CD4-positive, alpha-beta T cell (primary cell): Measurements from ENCODE around the gene CUTC. TPM values are rescaled to one million over a fixed set of nuclear protein-coding genes. Genes with fewer than 3 reads are reported as not detected.
A peak's percentile ranks its signal among the peaks of the same experiment; 100 is the strongest.

Source experiments
- ATAC-seq: fragments of 200-7000 bp; cut with Tn5 transposase; one replicate; pipeline ENCODE4 v1.10.0; 2022; ENCODE audit warnings: mild to moderate bottlenecking; ENCODE audit not compliant: poor library complexity
- CTCF ChIA-PET: fragments of 350-600 bp; sonication (Branson Sonifier 250); formaldehyde crosslinking; loops from one replicate; lab custom pipeline; 2021; ENCODE audit warnings: antibody characterized with exemption, inconsistent platforms; lab: Charles Lee
- POLR2A ChIA-PET: fragments of 350-600 bp; sonication (Branson Sonifier 250); formaldehyde crosslinking; loops from one replicate; lab custom pipeline; 2021; ENCODE audit warnings: antibody characterized with exemption, inconsistent platforms; lab: Charles Lee
- DNase-seq, 14 experiments: peaks; one replicate each; pipeline ENCODE4 v3.0.0-alpha.2; 2013 to 2020; ENCODE audit warnings: mixed read lengths in 2 of 14
- H3K27ac ChIP-seq, 2 donors: one replicate each; pipeline versions ENCODE4 v1.5.1 to v1.7.0; 2013; ENCODE audit warnings: low read length in 2 of 2, low read depth in 1 of 2, mild to moderate bottlenecking in 1 of 2
- H3K27me3 ChIP-seq, 2 experiments: 1 replicate in 1 of 2; 2 replicates in 1 of 2; pipeline versions ENCODE4 v1.6.1 to v1.7.0; 2013; ENCODE audit warnings: low read length in 2 of 2, control low read depth in 1 of 2, mild to moderate bottlenecking in 1 of 2, moderate library complexity in 1 of 2; ENCODE audit not compliant: insufficient read depth in 2 of 2, control insufficient read depth in 1 of 2
- H3K36me3 ChIP-seq: one replicate; pipeline ENCODE4 v1.6.1; 2013; ENCODE audit warnings: low read length, control low read depth; ENCODE audit not compliant: insufficient read depth
- H3K4me1 ChIP-seq: one replicate; pipeline ENCODE4 v1.6.1; 2013; ENCODE audit warnings: low read length, control low read depth; ENCODE audit not compliant: insufficient read depth
- H3K4me3 ChIP-seq: one replicate; pipeline ENCODE4 v1.5.1; 2013; ENCODE audit warnings: mild to moderate bottlenecking, low read length, moderate library complexity
- H3K9me3 ChIP-seq, 2 experiments: 1 replicate in 1 of 2; 2 replicates in 1 of 2; pipeline versions ENCODE4 v1.6.1 to v1.7.0; 2013; ENCODE audit warnings: low read length in 2 of 2, mild to moderate bottlenecking in 2 of 2, control low read depth in 1 of 2, moderate library complexity in 1 of 2; ENCODE audit not compliant: control insufficient read depth in 1 of 2, insufficient read depth in 1 of 2
- H3K27ac Mint-ChIP-seq: one replicate; pipeline ENCODE4 v1.8.0; 2020; ENCODE audit warnings: mixed read lengths
- H3K27me3 Mint-ChIP-seq: one replicate; pipeline ENCODE4 v1.8.0; 2021; ENCODE audit warnings: mixed read lengths
- H3K36me3 Mint-ChIP-seq: one replicate; pipeline ENCODE4 v1.8.0; 2021; ENCODE audit warnings: low read depth, mixed read lengths
- H3K4me1 Mint-ChIP-seq: one replicate; pipeline ENCODE4 v1.8.0; 2021; ENCODE audit warnings: low read depth, mixed read lengths
- H3K4me3 Mint-ChIP-seq: one replicate; pipeline ENCODE4 v1.8.0; 2020; ENCODE audit warnings: mild to moderate bottlenecking, mixed read lengths
- H3K9me3 Mint-ChIP-seq: one replicate; pipeline ENCODE4 v1.8.0; 2020; ENCODE audit warnings: mixed read lengths
- intact Hi-C, 2 experiments: fragments of 100-400 bp; cut with DNase I in 1 of 2; cut with micrococcal nuclease in 1 of 2; formaldehyde crosslinking; loops; one replicate each; pipeline versions ENCODE4 v1.15.1 to v1.9.0; 2023 to 2025; cut with DNase I, micrococcal nuclease
- total RNA-seq, 174 experiments: library from RNA in 2 of 174; stranded (reverse) in 2 of 174; gene quantifications; one replicate each; pipeline ENCODE4 v1.2.3 and lab custom pipeline; 2021 to 2026
- TF ChIP-seq, protein P1 (sequence below): fragments of 200-600 bp; IDR thresholded peaks from one replicate; pipeline ENCODE4 v1.8.0; 2022; ENCODE audit warnings: antibody characterized with exemption, mild to moderate bottlenecking

CUTC gene
- total RNA-seq, 2 experiments from 2014 or later, result 14.1 to 16.0 TPM

DNA sequence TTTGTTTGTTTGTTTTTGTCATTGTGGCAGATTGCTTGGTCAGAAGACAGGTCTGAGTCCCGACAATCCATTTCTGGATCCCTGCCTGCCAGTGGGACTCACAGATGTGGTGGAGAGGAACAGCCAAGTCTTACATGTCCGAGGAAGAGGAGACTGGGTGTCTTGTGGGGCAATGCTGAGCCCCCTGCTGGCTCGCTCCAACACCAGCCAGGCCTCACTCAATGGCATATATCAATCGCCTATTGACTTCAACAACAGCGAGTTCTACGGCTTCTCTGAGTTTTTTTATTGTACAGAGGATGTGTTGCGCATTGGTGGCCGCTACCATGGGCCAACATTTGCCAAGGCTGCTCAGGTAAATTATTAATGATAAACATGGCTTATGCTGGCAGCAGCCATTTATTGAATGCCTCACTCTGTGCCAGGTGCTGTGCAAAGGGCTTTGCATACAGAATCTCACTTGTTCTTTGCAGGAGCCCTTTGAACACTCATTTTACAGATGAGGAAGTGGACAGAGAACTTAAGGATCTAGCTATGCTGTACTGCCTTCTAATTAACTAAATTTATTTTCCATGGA is 33.4 kb upstream of the CUTC start:
- Histone ChIP-seq H3K4me3 (no peak overlapping the region), H3K27ac (no peak overlapping the region), H3K9me3 (no peaks in the 10 kb centered on the region), H3K4me1 (no peaks in the 10 kb centered on the region), H3K36me3 (peaks cover 39% of the 10 kb centered on the region), H3K27me3 (no peaks in the 10 kb centered on the region)
- TF ChIP-seq, protein P1, sequence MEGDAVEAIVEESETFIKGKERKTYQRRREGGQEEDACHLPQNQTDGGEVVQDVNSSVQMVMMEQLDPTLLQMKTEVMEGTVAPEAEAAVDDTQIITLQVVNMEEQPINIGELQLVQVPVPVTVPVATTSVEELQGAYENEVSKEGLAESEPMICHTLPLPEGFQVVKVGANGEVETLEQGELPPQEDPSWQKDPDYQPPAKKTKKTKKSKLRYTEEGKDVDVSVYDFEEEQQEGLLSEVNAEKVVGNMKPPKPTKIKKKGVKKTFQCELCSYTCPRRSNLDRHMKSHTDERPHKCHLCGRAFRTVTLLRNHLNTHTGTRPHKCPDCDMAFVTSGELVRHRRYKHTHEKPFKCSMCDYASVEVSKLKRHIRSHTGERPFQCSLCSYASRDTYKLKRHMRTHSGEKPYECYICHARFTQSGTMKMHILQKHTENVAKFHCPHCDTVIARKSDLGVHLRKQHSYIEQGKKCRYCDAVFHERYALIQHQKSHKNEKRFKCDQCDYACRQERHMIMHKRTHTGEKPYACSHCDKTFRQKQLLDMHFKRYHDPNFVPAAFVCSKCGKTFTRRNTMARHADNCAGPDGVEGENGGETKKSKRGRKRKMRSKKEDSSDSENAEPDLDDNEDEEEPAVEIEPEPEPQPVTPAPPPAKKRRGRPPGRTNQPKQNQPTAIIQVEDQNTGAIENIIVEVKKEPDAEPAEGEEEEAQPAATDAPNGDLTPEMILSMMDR, result peak; percentile 15
- intact Hi-C loops, result loop anchor here in 1 of 2 experiments (5.0 kb wide), 1 partner anchor 136 kb away; no protein-coding TSS in a partner anchor
- H3K9me3 Mint-ChIP-seq, result no peaks in the 10 kb centered on the region
- no peaks in the 10 kb centered on the region for H3K27me3 Mint-ChIP-seq
- no peak overlapping the region for H3K4me3 Mint-ChIP-seq
- ChIA-PET POLR2A (no interaction called here), CTCF (no interaction called here)
- DNase-seq, result peak in 2 of 14 experiments; percentile 3 to 8
- no peaks in the 10 kb centered on the region for H3K4me1 Mint-ChIP-seq
- H3K27ac Mint-ChIP-seq, result no peak overlapping the region
- peaks cover 74% of the 10 kb centered on the region for H3K36me3 Mint-ChIP-seq
- ATAC-seq, result no peak

DNA sequence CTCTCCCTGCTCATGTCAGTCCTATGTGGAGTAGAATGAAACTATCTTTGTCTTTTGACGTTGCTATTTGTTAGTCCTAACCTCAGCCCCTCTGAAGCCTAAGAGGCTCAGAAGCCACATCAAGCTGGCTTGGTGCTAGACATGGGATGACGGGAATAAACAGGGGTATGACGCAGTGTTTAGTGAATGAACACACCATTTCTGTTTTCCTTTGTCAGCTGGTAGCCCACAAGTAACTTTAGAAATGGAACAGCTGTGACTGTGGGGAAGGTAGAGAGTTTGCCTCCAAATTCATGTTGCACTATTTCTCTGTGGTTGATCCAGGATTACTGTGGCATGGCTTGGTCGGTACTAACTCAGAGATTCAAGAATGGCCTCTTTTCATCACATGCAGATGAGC is 31.4 kb upstream of the CUTC start:
- ATAC-seq (no peak), DNase-seq (no peak)
- no peak overlapping the region for H3K27ac ChIP-seq
- ChIA-PET POLR2A (no interaction called here), CTCF (no interaction called here)
- H3K4me3 ChIP-seq, result no peak overlapping the region
- intact Hi-C loops, result no loop called here
- no peaks in the 10 kb centered on the region for H3K27me3 ChIP-seq
- no peaks in the 10 kb centered on the region for H3K9me3 ChIP-seq
- no peak overlapping the region for H3K4me3 Mint-ChIP-seq
- TF ChIP-seq, protein P1, result no peak
- H3K36me3 Mint-ChIP-seq, result peaks cover 85% of the 10 kb centered on the region
- no peaks in the 10 kb centered on the region for H3K4me1 Mint-ChIP-seq
- H3K27ac Mint-ChIP-seq, result no peak overlapping the region
- no peaks in the 10 kb centered on the region for H3K9me3 Mint-ChIP-seq
- H3K27me3 Mint-ChIP-seq, result no peaks in the 10 kb centered on the region
- H3K4me1 ChIP-seq, result no peaks in the 10 kb centered on the region
- peaks cover 48% of the 10 kb centered on the region for H3K36me3 ChIP-seq

DNA sequence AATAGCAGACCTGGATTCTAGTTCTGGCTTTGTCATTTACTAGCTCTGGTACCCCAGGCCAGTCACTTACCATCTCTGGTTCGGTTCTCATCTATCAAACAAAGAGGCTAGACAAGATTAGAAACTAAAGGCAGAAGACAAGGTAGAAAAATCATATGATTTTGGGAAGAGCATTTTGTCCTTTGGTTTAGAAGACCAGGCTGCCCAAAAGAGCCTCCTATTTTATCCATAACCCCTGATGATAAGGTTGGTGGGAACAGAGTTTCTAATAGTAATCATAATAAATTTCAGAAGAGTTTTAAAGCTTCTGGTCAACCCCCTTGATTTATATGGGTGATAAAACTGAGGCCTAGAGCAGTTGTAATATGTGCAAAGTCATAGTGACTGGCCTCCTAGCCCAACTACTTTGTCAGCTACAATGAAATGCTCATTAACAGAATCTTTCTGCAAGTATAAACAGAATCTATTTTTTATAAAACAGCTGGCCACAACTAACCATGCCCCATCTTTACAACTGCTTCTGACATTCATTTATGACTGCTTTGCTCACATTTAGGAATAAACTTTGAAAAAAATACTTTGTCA is 23.5 kb upstream of the CUTC start:
- H3K4me3 Mint-ChIP-seq, result no peak overlapping the region
- Histone ChIP-seq H3K9me3 (no peaks in the 10 kb centered on the region), H3K4me3 (no peak overlapping the region), H3K36me3 (peaks cover 38% of the 10 kb centered on the region), H3K27me3 (no peaks in the 10 kb centered on the region), H3K4me1 (no peaks in the 10 kb centered on the region), H3K27ac (no peak overlapping the region)
- no peaks in the 10 kb centered on the region for H3K9me3 Mint-ChIP-seq
- no peaks in the 10 kb centered on the region for H3K4me1 Mint-ChIP-seq
- DNase-seq (no peak), ATAC-seq (no peak)
- H3K36me3 Mint-ChIP-seq, result peaks cover 63% of the 10 kb centered on the region
- CTCF ChIA-PET, result interaction anchor here (0.7 kb wide), 1 partner anchor 316 kb away, joined by 3 read pairs; no protein-coding TSS in a partner anchor
- POLR2A ChIA-PET, result no interaction called here
- intact Hi-C loops, result no loop called here
- no peak overlapping the region for H3K27ac Mint-ChIP-seq
- no peaks in the 10 kb centered on the region for H3K27me3 Mint-ChIP-seq
- TF ChIP-seq, protein P1, result no peak
